GM12878 (cell line): ENCODE measurements around the gene CREB5. TPM values are rescaled to one million over a fixed set of nuclear protein-coding genes. Genes with fewer than 3 reads are reported as not detected.

ENCODE experiments used
- CBFB ChIP-seq: IDR thresholded peaks from 2 replicates; pipeline ENCODE4 v1.6.1; 2016; ENCODE audit warnings: antibody characterized with exemption, low read depth
- CBX3 ChIP-seq: fragments of 200-600 bp; sonication (generic); IDR thresholded peaks from 2 replicates; pipeline ENCODE4 v1.6.1; 2016; ENCODE audit warnings: low read depth, borderline replicate concordance
- CHD2 ChIP-seq: IDR thresholded peaks from 2 replicates; pipeline ENCODE4 v1.6.1; 2011; ENCODE audit warnings: low read depth, low read length, improper control_type of control experiment, borderline replicate concordance
- ETV6 ChIP-seq, 2 experiments: fragments of 450-650 bp in 1 of 2; IDR thresholded peaks in 1 of 2; conservative IDR thresholded peaks in 1 of 2; 2 replicates each; pipeline ENCODE4 v1.6.1; 2014; ENCODE audit warnings: antibody characterized with exemption in 1 of 2, borderline replicate concordance in 1 of 2, low read depth in 1 of 2, mild to moderate bottlenecking in 1 of 2, moderate library complexity in 1 of 2
- GABPA ChIP-seq: IDR thresholded peaks from 2 replicates; pipeline ENCODE4 v1.6.1; 2014; ENCODE audit warnings: antibody characterized with exemption, low read depth, mild to moderate bottlenecking, inconsistent platforms
- HDAC2 ChIP-seq: fragments of 200-600 bp; sonication (generic); IDR thresholded peaks from 2 replicates; pipeline ENCODE4 v1.6.1; 2017
- IKZF1 ChIP-seq: fragments of 450-650 bp; conservative IDR thresholded peaks from 2 replicates; pipeline ENCODE4 v1.6.1; 2017; ENCODE audit warnings: antibody characterized with exemption, mild to moderate bottlenecking
- MEF2A ChIP-seq: IDR thresholded peaks from 2 replicates; pipeline ENCODE4 v1.6.1; 2011; ENCODE audit warnings: low read depth, mild to moderate bottlenecking, low read length, moderate library complexity; ENCODE audit not compliant: insufficient read depth
- NBN ChIP-seq: fragments of 450-650 bp; IDR thresholded peaks from 2 replicates; pipeline ENCODE4 v1.6.1; 2016
- NFYA ChIP-seq: IDR thresholded peaks from 2 replicates; pipeline ENCODE4 v1.6.1; 2011; ENCODE audit warnings: low read depth, mild to moderate bottlenecking, low read length, improper control_type of control experiment, borderline replicate concordance
- NR2C1 ChIP-seq: fragments of 450-650 bp; IDR thresholded peaks from 2 replicates; pipeline ENCODE4 v1.6.1; 2017; ENCODE audit warnings: antibody characterized with exemption, mild to moderate bottlenecking, moderate library complexity
- NR2F1 ChIP-seq: fragments of 450-650 bp; conservative IDR thresholded peaks from 2 replicates; pipeline ENCODE4 v1.6.1; 2017; ENCODE audit warnings: mild to moderate bottlenecking
- NRF1 ChIP-seq: conservative IDR thresholded peaks from 2 replicates; pipeline ENCODE4 v1.6.1; 2011; ENCODE audit warnings: mild to moderate bottlenecking, low read depth, low read length, improper control_type of control experiment
- PAX8 ChIP-seq: fragments of 450-650 bp; IDR thresholded peaks from 2 replicates; pipeline ENCODE4 v1.6.1; 2017; ENCODE audit warnings: mild to moderate bottlenecking, moderate library complexity
- SIX5 ChIP-seq: IDR thresholded peaks from 2 replicates; pipeline ENCODE4 v1.6.1; 2011; ENCODE audit warnings: mild to moderate bottlenecking, low read depth, low read length, moderate library complexity; ENCODE audit not compliant: severe bottlenecking
- SMAD5 ChIP-seq: IDR thresholded peaks from 2 replicates; pipeline ENCODE4 v1.6.1; 2016; ENCODE audit warnings: antibody characterized with exemption, low read depth
- STAT1 ChIP-seq: fragments of 450-650 bp; conservative IDR thresholded peaks from 2 replicates; pipeline ENCODE4 v1.6.1; 2014; ENCODE audit warnings: antibody characterized with exemption, mild to moderate bottlenecking
- SUZ12 ChIP-seq: fragments of 200-600 bp; sonication (generic); IDR thresholded peaks from one replicate; pipeline ENCODE4 v1.6.1; 2018; ENCODE audit warnings: antibody characterized with exemption, mild to moderate bottlenecking; ENCODE audit not compliant: unreplicated experiment
- TCF3 ChIP-seq: IDR thresholded peaks from 2 replicates; pipeline ENCODE4 v1.6.1; 2012; ENCODE audit warnings: low read depth, mild to moderate bottlenecking, low read length, borderline replicate concordance; ENCODE audit not compliant: insufficient read depth
- YY1 ChIP-seq: IDR thresholded peaks from 2 replicates; pipeline ENCODE4 v1.6.1; 2011; ENCODE audit warnings: low read depth, mild to moderate bottlenecking, low read length
- ZNF687 ChIP-seq: fragments of 450-650 bp; IDR thresholded peaks from 2 replicates; pipeline ENCODE4 v1.6.1; 2017; ENCODE audit warnings: mild to moderate bottlenecking, moderate library complexity
- ZSCAN29 ChIP-seq: fragments of 450-650 bp; IDR thresholded peaks from 2 replicates; pipeline ENCODE4 v1.6.1; 2017; ENCODE audit warnings: mild to moderate bottlenecking, moderate library complexity
- ZZZ3 ChIP-seq: IDR thresholded peaks from 2 replicates; pipeline ENCODE4 v1.6.1; 2011; ENCODE audit warnings: low read depth; ENCODE audit not compliant: control insufficient read depth, insufficient read length
- polyA plus RNA-seq, 11 experiments: library from polyadenylated mRNA; depleted of rRNA in 4 of 11; unstranded in 6 of 11; stranded (reverse) in 5 of 11; fragments of >200 nt; fragmentation: Nextera tagmentation in 4 of 11; fragmentation: Illumina TruSeq in 1 of 11; extraction: Ambion mirVana in 4 of 11; extraction: Trizol in 1 of 11; gene quantifications; 1 replicate in 1 of 11; 2 replicates in 10 of 11; pipeline versions ENCODE4 v1.2.1 to v1.2.3, GENCODE V29; 2011 to 2016; ENCODE audit warnings: inconsistent platforms in 2 of 11, missing spikeins in 2 of 11, low read depth in 1 of 11
- total RNA-seq, 4 experiments: library from RNA; depleted of rRNA in 3 of 4; stranded (reverse); fragments of >200 nt in 3 of 4; fragmentation: Illumina TruSeq in 1 of 4; extraction: Trizol in 1 of 4; gene quantifications; 2 replicates each; pipeline versions ENCODE4 v1.2.1 to v1.2.3, GENCODE V29; 2013 to 2021
- TF ChIP-seq, protein P1 (sequence below): fragments of 450-650 bp; IDR thresholded peaks from 2 replicates; pipeline ENCODE4 v1.6.1; 2016; ENCODE audit warnings: mild to moderate bottlenecking
- TF ChIP-seq, protein P2 (sequence below): IDR thresholded peaks from 2 replicates; pipeline ENCODE4 v1.6.1; 2011; ENCODE audit warnings: borderline replicate concordance, low read depth, mild to moderate bottlenecking, moderate library complexity, low read length; ENCODE audit not compliant: insufficient read depth, poor library complexity, severe bottlenecking

Gene CREB5
- total and polyA plus RNA-seq, 10 of the 15 experiments (the other 5 are each of a cell fraction or from before 2014, with no cell fraction given) = 12.9 to 74.1 (median 53.0) TPM

DNA sequence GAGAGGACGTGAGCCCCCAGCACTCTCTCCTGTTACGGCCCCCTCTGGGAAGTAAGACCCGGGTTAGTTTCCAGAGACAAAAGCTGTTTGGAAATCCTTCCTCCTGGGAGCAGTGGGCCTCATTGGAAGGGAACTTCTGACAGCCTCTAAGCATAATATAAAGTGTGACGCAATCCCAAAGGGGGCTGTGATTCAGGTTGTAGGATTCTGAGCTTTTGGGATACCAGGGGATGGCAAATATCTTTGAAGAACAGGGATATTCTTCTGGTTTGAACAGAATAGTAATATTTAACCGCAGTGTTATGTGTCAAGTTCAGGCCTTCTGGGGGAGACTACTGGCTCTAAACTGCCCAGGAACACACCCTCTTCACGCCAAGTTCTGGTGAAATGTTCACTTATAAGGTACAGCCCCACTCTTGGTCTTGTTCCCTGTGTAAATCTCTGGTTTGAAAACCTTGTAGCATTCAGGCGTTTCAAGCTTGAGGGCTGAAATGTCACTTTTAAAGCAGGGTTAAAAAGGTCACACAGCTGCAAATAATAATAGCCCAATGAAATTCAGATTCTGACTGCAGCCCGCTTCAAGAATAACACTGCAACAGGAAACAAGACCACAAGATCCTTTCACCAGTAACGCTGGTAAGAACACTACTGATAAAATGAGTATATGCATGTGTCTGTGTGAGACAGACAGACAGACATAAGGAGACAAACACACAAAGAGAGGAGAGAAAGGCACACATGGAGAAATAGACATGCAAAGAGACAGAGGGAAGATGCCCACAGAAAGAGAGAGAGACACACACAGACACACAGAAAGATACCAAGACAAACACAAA, 69.0 kb downstream of the CREB5 start (continued):
- TF ChIP-seq, protein P1, sequence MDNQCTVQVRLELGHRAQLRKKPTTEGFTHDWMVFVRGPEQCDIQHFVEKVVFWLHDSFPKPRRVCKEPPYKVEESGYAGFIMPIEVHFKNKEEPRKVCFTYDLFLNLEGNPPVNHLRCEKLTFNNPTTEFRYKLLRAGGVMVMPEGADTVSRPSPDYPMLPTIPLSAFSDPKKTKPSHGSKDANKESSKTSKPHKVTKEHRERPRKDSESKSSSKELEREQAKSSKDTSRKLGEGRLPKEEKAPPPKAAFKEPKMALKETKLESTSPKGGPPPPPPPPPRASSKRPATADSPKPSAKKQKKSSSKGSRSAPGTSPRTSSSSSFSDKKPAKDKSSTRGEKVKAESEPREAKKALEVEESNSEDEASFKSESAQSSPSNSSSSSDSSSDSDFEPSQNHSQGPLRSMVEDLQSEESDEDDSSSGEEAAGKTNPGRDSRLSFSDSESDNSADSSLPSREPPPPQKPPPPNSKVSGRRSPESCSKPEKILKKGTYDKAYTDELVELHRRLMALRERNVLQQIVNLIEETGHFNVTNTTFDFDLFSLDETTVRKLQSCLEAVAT = peak; percentile 91
- TF ChIP-seq IKZF1 (peak; percentile 89), CBX3 (no peak), ETV6 (conservative IDR thresholded peaks at IDR 0.05 in 1 of 2, IDR thresholded peaks at IDR 0.05 in 1 of 2; ENCODE audit: borderline replicate concordance in 1 of 2, low read depth in 1 of 2) (peak in 1 of 2 experiments; percentile 99; a peak in 2 of 4 replicates), NR2C1 (no peak; the same call in 1 of the 2 replicates), SIX5 (no peak), ZSCAN29 (no peak), NFYA (no peak), TCF3 (peak; percentile 95), MEF2A (peak; percentile 98), CBFB (peak; percentile 93), YY1 (0 out of 2 replicates have a peak, but pooled peaks have one; percentile 27), NR2F1 (peak; percentile 100), HDAC2 (no peak), CHD2 (peak; percentile 69; the same call in 1 of the 2 replicates), NRF1 (no peak), SMAD5 (peak; percentile 76), ZZZ3 (no peak), GABPA (peak; percentile 59; the same call in 1 of the 2 replicates), PAX8 (no peak), ZNF687 (peak; percentile 69), NBN (peak; percentile 91), SUZ12 (no peak), STAT1 (0 out of 2 replicates have a peak, but pooled peaks have one; percentile 50)
- TF ChIP-seq, protein P2, sequence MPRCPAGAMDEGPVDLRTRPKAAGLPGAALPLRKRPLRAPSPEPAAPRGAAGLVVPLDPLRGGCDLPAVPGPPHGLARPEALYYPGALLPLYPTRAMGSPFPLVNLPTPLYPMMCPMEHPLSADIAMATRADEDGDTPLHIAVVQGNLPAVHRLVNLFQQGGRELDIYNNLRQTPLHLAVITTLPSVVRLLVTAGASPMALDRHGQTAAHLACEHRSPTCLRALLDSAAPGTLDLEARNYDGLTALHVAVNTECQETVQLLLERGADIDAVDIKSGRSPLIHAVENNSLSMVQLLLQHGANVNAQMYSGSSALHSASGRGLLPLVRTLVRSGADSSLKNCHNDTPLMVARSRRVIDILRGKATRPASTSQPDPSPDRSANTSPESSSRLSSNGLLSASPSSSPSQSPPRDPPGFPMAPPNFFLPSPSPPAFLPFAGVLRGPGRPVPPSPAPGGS = peak; percentile 93
